ENCODE results near the gene GGCX.
A peak's percentile ranks its signal among the peaks of the same experiment; 100 is the strongest.
"Not testable (repeated sequence)": the region's sequence is repeated elsewhere in the genome, so short reads cannot be mapped to it uniquely, and the experiment has no call there.

Gene GGCX

GRCh38 chr2:85597241-85597640 lies 35.9 kb upstream of the GGCX start:
- H3K4me3 ChIP-seq (ENCODE audit: low read depth, low read length) = no peak overlapping the region
- TF ChIP-seq CTCF (IDR thresholded peaks at IDR 0.05; ENCODE audit: borderline replicate concordance, insufficient read depth, low read depth, low read length) = no peak

GRCh38 chr2:85596486-85597143 lies 35.3 kb upstream of the GGCX start:
- no peak for TF ChIP-seq CTCF (IDR thresholded peaks at IDR 0.05; ENCODE audit: borderline replicate concordance, insufficient read depth, low read depth, low read length)
- H3K4me3 ChIP-seq (ENCODE audit: low read depth, low read length) = peak overlapping the region; percentile 83

DNA sequence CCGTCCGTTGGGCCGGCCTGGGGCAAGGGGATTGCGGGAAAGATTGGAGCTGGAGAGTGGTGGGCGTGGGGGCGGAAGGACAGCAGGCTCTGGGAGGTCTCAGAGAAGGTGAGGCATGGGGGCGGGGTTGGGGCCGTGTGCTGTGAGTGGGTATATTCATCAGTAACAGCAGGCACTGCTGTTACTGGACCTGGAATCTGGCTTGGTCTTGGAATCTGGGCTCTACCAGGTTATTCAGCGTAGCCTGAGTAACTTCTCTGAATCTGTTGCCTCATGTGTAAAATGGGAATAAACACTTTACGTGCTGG lies 34.7 kb upstream of the GGCX start:
- H3K4me3 ChIP-seq (ENCODE audit: low read depth, low read length) = peak overlapping the region; percentile 83
- TF ChIP-seq CTCF (IDR thresholded peaks at IDR 0.05; ENCODE audit: borderline replicate concordance, insufficient read depth, low read depth, low read length) = no peak

DNA sequence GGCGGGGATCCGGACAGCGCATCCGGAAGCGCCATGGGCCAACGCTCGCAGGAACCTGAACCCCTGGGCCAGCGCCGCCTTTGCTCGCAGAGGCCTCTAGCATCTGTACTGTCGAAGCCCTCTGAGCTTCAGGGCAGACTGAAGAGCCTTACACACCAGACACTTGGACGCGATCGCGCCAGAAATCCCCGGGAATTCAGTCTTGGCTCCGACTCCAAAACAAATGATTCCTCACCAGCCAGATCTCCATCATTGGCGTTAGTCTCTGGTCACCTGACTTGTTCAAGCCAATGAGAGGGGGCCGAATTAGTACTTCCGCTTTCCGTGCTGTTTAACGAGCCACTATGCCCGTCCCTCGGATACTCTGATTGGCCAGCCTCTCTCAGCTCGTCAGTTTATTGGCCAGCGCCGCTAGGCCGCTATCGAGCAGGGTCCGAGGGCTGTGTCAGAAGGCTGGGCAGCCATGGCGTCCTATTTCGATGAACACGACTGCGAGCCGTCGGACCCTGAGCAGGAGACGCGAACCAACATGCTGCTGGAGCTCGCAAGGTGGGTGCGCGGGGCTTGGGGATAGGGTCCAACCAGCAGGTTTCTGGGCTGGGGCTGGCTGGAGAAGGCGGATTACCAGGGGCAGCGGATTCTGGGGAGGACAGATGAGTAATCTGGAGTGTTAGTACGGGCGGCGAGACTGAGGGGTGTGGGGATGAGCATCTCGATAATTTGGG lies 34.2 kb upstream of the GGCX start, which contains the start of gene RNF181:
Gene RNF181 (plus strand): TSS at position 445 of the 725 bp plus-strand sequence. CDS start 19 bp downstream, at position 464.
- peak within 1 kb of the TSS; percentile 83 for H3K4me3 ChIP-seq (ENCODE audit: low read depth, low read length)
- TF ChIP-seq CTCF (IDR thresholded peaks at IDR 0.05; ENCODE audit: borderline replicate concordance, insufficient read depth, low read depth, low read length) = no peak

DNA sequence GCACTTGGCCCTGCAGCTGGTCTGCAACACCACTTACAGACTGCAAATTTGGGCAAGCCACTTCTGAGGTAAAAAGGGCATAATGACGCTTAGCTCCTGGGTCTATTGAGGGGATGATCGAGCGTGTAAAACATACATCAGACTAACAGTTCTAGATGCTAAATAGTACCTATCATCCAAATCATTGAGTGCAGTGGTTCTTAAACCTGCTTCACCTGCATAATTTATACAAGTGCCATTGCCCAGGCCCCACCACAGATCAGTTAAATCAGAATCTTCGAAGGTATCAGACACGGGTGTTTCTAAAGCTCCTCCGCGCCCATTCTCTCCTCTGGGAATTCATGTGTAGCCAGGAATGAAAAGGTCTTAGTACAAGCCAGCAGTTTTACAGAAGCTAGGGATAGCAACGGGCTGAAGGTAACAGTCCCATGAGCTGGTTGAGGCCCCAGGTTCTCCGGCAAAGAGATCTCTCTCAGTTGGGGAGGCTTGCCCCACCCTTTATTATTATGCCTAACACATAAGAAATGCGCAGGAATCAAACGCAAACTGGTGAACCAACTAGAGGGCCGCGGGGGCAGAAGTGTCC lies 33.5 kb upstream of the GGCX start:
- peak overlapping the region; percentile 83 for H3K4me3 ChIP-seq (ENCODE audit: low read depth, low read length)
- TF ChIP-seq CTCF (IDR thresholded peaks at IDR 0.05; ENCODE audit: borderline replicate concordance, insufficient read depth, low read depth, low read length) = no peak

- no peak for TF ChIP-seq CTCF (IDR thresholded peaks at IDR 0.05; ENCODE audit: borderline replicate concordance, insufficient read depth, low read depth, low read length)
- H3K4me3 ChIP-seq (ENCODE audit: low read depth, low read length) = no peak overlapping the region
These were observed 31.7 kb upstream of the GGCX start for GRCh38 chr2:85593023-85593422.

- not testable (repeated sequence) for H3K4me3 ChIP-seq (ENCODE audit: low read depth, low read length)
These were observed 31.0 kb upstream of the GGCX start for GRCh38 chr2:85592299-85592698.
